ENCODE measurements around the gene BMPR1A. TPM values are rescaled to one million over a fixed set of nuclear protein-coding genes. Genes with fewer than 3 reads are reported as not detected.

BMPR1A gene
- polyA plus RNA-seq, 2 of the 4 experiments (the other 2 are of a cell fraction) = 25.5 to 39.0 TPM

DNA sequence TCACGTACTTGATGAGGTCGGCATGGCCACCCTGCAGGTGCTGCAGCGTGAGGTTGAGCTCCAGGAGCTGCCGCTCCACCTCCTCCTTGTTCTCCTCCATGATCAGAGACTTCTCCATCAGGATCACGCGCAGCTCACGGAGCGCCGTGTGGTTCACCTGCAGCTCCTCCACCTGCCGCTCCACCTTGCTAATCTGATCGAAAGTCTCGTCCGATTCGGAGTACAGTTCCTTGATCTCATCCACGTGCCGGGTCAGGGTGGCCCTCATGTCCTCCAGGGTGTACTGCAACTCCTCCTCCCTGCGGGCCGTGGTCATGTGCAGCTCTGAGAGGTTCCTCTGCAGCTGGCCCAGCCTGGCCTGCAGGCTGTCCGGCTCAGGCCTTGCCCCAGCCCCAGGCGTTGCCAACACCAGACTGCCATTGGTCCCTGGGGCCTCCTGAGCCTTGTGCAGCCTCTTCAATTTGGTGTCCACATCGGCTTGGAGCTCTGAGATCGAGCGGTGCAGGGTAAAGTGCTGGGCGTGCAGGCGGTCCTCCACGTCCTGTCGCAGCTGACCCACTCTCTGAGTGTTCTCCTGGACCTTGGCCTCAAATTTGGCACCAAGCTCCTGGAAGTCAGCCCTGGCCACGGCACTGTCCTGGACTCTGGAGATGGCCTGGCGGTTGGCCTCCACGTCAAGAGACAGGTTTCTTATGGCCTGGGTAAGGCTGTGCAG lies 187.1 kb downstream of the BMPR1A start:
- 0 out of 3 replicates have a peak, but pooled peaks cover 4% of the 10 kb centered on the region for H3K4me1 ChIP-seq
- no peak overlapping the region for H3K27ac ChIP-seq
- ChIA-PET POLR2A (no interaction called here), CTCF (interaction anchor here (0.6 to 4.3 kb wide), 6 partner anchors 11 to 276 kb away, joined by 3 to 24 read pairs (median 4); partner anchors contain the start of genes ADIRF and SNCG)
- FAIRE-seq = no peak
- 88% methylated on average over 28 of the region's 30 CpGs for WGBS (ENCODE audit: missing lambda C conversion rate)
- DNase-seq (ENCODE audit: low read depth in 1 of 2, low spot score in 1 of 2) = no peak
- TF ChIP-seq POLR2AphosphoS2 (conservative IDR thresholded peaks at IDR 0.05; ENCODE audit: low read length) (no peak), ZSCAN20 (CRISPR knock-in tag; IDR thresholded peaks at IDR 0.05) (no peak), EP300 (IDR thresholded peaks at IDR 0.05) (no peak), MAX (IDR thresholded peaks at IDR 0.05) (no peak), PHF8 (IDR thresholded peaks at IDR 0.05; ENCODE audit: borderline replicate concordance, low read depth) (no peak), RFX5 (IDR thresholded peaks at IDR 0.05) (no peak), FOSB (CRISPR knock-in tag; IDR thresholded peaks at IDR 0.05) (no peak), ZFP36 (IDR thresholded peaks at IDR 0.05; ENCODE audit: borderline replicate concordance, partially characterized antibody) (no peak), HOXB13 (CRISPR knock-in tag; IDR thresholded peaks at IDR 0.05; ENCODE audit: low read depth) (no peak), FOSL2 (IDR thresholded peaks at IDR 0.05) (no peak), FOSL2 (CRISPR knock-in tag; IDR thresholded peaks at IDR 0.05) (no peak), HEYL (CRISPR knock-in tag; IDR thresholded peaks at IDR 0.05) (no peak), CEBPB (IDR thresholded peaks at IDR 0.05) (no peak), HOXA7 (CRISPR knock-in tag; IDR thresholded peaks at IDR 0.05) (no peak), HES2 (IDR thresholded peaks at IDR 0.05) (no peak), KDM5A (IDR thresholded peaks at IDR 0.05) (no peak), CBX2 (IDR thresholded peaks at IDR 0.05; ENCODE audit: borderline replicate concordance, low read depth) (no peak)
- TF ChIP-seq, protein P1, sequence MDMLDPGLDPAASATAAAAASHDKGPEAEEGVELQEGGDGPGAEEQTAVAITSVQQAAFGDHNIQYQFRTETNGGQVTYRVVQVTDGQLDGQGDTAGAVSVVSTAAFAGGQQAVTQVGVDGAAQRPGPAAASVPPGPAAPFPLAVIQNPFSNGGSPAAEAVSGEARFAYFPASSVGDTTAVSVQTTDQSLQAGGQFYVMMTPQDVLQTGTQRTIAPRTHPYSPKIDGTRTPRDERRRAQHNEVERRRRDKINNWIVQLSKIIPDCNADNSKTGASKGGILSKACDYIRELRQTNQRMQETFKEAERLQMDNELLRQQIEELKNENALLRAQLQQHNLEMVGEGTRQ (IDR thresholded peaks at IDR 0.05) = no peak
- no peak overlapping the region for H3K4me2 ChIP-seq
- no peak overlapping the region for H3K4me3 ChIP-seq
- H3K9me3 ChIP-seq = no peaks in the 10 kb centered on the region
- ATAC-seq = no peak

DNA sequence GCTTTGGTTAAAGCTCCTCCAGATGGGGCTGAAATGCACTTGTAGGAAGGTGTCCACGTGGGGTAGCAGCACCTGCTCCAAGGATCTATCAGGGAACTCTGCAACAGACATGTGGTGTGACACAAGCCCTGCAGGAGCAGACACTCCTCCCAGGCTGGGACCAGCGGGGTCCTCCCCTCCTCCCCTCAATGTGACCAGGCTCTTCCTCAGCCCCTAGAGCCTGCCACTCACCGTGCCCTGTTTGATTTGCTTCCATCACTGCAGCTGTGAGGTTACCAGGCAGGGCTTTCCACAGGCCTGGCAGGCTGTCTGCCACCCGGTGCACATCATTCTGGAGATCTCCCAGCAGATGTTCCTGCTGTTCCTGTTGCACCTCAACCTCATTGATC lies 187.6 kb downstream of the BMPR1A start:
- no peak overlapping the region for H3K4me3 ChIP-seq
- TF ChIP-seq CEBPB (IDR thresholded peaks at IDR 0.05) = no peak
- TF ChIP-seq RNF2 (IDR thresholded peaks at IDR 0.05; ENCODE audit: borderline replicate concordance, low read depth) = no peak
- TF ChIP-seq RARB (CRISPR knock-in tag; IDR thresholded peaks at IDR 0.05) = no peak
- no peak for TF ChIP-seq ZNF302 (CRISPR knock-in tag; IDR thresholded peaks at IDR 0.05)
- TF ChIP-seq, protein P2, sequence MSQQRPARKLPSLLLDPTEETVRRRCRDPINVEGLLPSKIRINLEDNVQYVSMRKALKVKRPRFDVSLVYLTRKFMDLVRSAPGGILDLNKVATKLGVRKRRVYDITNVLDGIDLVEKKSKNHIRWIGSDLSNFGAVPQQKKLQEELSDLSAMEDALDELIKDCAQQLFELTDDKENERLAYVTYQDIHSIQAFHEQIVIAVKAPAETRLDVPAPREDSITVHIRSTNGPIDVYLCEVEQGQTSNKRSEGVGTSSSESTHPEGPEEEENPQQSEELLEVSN (IDR thresholded peaks at IDR 0.05; ENCODE audit: borderline replicate concordance, low read depth) = no peak
- TF ChIP-seq JUNB (IDR thresholded peaks at IDR 0.05) = no peak
- no peak for TF ChIP-seq KDM5A (IDR thresholded peaks at IDR 0.05)
- no peak for TF ChIP-seq ATOH8 (CRISPR knock-in tag; IDR thresholded peaks at IDR 0.05; ENCODE audit: low read depth)
- H3K9me3 ChIP-seq = no peaks in the 10 kb centered on the region
- H3K4me1 ChIP-seq = 0 out of 3 replicates have a peak, but pooled peaks cover 4% of the 10 kb centered on the region
- ChIA-PET CTCF (interaction anchor here (0.6 to 4.3 kb wide), 4 partner anchors 10 to 277 kb away, joined by 3 to 24 read pairs (median 12); partner anchors contain the start of genes ADIRF and SNCG), POLR2A (no interaction called here)
- DNase-seq (ENCODE audit: low read depth in 1 of 2, low spot score in 1 of 2) (no peak), ATAC-seq (no peak), FAIRE-seq (no peak)
- no peak overlapping the region for H3K4me2 ChIP-seq
- WGBS (ENCODE audit: missing lambda C conversion rate) = 68% methylated on average over 4 of the region's 4 CpGs
- no peak overlapping the region for H3K27ac ChIP-seq
